Measurements from ENCODE around the gene WDTC1. TPM values are rescaled to one million over a fixed set of nuclear protein-coding genes. Genes with fewer than 3 reads are reported as not detected.
"Not testable (repeated sequence)": the region's sequence is repeated elsewhere in the genome, so short reads cannot be mapped to it uniquely, and the experiment has no call there.

The WDTC1 gene
- total RNA-seq, 6 experiments from 2014 or later = 26.2 to 30.3 (median 28.0) TPM

GRCh38 chr1:27203946-27204345 lies 30.5 kb upstream of the WDTC1 start:
- TF ChIP-seq CTCF (IDR thresholded peaks at IDR 0.05) = no peak
- Mint-ChIP-seq H3K4me3 (no peak overlapping the region), H3K4me1 (ENCODE audit: low read depth) (peaks cover 12% of the 10 kb centered on the region), H3K27ac (no peak overlapping the region), H3K9me3 (no peaks in the 10 kb centered on the region), H3K27me3 (ENCODE audit: insufficient read depth) (peaks cover 11% of the 10 kb centered on the region), H3K36me3 (ENCODE audit: low read depth) (no peaks in the 10 kb centered on the region)
- peak; percentile 16 for DNase-seq

- not testable (repeated sequence) for H3K4me3 Mint-ChIP-seq; H3K36me3 Mint-ChIP-seq (ENCODE audit: low read depth); H3K9me3 Mint-ChIP-seq; DNase-seq; H3K27ac Mint-ChIP-seq
- Mint-ChIP-seq H3K27me3 (ENCODE audit: insufficient read depth) (peaks cover 14% of the 10 kb centered on the region), H3K4me1 (ENCODE audit: low read depth) (peaks cover 12% of the 10 kb centered on the region)
Measured at GRCh38 chr1:27207238-27207637, 27.2 kb upstream of the WDTC1 start.

DNA sequence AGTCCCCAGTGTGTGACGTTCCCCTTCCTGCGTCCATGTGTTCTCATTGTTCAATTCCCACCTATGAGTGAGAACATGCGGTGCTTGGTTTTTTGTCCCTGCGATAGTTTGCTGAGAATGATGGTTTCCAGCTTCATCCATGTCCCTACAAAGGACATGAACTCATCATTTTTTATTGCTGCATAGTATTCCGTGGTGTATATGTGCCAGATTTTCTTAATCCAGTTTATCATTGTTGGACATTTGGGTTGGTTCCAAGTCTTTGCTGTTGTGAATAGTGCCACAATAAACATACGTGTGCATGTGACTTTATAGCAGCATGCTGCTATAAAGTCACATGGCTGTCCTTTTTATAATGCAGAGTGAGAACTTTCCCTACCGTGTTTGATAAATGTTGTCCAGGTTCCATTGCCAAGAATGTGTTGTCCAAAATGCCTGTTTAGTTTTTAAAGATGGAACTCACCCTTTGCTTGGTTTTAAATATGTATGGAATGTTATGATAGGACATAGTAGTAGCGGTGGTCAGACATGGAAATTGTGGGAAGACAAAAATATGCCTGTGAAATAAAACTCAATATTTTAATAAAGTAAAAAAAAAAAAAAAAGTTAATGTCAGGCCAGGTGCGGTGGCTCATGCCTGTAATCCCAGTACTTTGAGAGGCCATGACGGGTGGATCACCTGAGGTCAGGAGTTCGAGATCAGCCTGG lies 26.1 kb upstream of the WDTC1 start:
- not testable (repeated sequence) for DNase-seq; H3K36me3 Mint-ChIP-seq (ENCODE audit: low read depth); H3K27ac Mint-ChIP-seq; H3K9me3 Mint-ChIP-seq; H3K4me3 Mint-ChIP-seq
- Mint-ChIP-seq H3K4me1 (ENCODE audit: low read depth) (peaks cover 12% of the 10 kb centered on the region), H3K27me3 (ENCODE audit: insufficient read depth) (peaks cover 13% of the 10 kb centered on the region)

DNA sequence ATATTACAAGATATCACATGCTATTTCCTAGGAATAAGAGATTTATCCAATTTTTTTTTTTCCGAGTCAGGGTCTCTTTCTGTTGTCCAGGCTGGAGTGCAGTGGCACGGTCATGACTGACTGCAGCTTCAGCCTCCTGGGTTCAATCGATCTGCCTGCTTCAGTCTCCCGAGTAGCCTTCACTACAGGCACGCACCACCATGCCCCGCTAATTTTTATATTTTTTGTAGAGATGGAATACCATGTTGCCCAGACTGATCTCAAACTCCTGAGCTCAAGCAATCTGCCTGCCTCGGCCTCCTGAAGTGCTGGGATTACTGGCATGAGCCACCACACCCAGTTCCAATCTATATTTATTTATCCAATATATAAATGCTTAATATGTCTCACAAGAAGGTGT lies 18.0 kb upstream of the WDTC1 start:
- H3K27me3 Mint-ChIP-seq (ENCODE audit: insufficient read depth) = peaks cover 22% of the 10 kb centered on the region
- H3K36me3 Mint-ChIP-seq (ENCODE audit: low read depth) = no peaks in the 10 kb centered on the region
- no peaks in the 10 kb centered on the region for H3K9me3 Mint-ChIP-seq
- no peak overlapping the region for H3K27ac Mint-ChIP-seq
- H3K4me1 Mint-ChIP-seq (ENCODE audit: low read depth) = no peaks in the 10 kb centered on the region; the same call in 1 of the 2 replicates
- H3K4me3 Mint-ChIP-seq = no peak overlapping the region
- no peak for TF ChIP-seq CTCF (IDR thresholded peaks at IDR 0.05)
- no peak for DNase-seq

DNA sequence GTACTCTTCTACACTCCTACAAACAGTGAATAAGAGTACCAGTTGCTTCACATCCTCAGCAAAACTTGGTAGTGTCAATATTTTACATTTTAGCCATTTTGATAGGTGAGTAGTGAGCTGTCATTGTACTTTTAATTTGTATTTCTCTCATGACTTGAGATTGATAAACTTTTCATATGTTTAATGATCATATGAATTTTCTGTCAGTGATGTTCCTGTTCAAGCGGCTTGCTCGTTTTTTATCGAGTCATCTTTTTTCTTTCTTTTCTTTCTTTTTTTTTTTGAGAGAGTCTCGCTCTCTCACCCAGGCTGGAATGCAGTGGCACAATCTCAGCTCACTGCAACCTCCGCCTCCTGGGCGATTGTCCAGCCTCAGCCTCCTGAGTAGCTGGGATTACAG lies 17.0 kb upstream of the WDTC1 start:
- no peaks in the 10 kb centered on the region for H3K9me3 Mint-ChIP-seq
- H3K4me3 Mint-ChIP-seq = no peak overlapping the region
- DNase-seq = no peak
- no peaks in the 10 kb centered on the region for H3K36me3 Mint-ChIP-seq (ENCODE audit: low read depth)
- no peak overlapping the region for H3K27ac Mint-ChIP-seq
- no peaks in the 10 kb centered on the region; the same call in 1 of the 2 replicates for H3K4me1 Mint-ChIP-seq (ENCODE audit: low read depth)
- no peak for TF ChIP-seq CTCF (IDR thresholded peaks at IDR 0.05)
- H3K27me3 Mint-ChIP-seq (ENCODE audit: insufficient read depth) = peaks cover 19% of the 10 kb centered on the region

GRCh38 chr1:27218736-27219135 lies 15.7 kb upstream of the WDTC1 start:
- no peak overlapping the region for H3K4me3 Mint-ChIP-seq
- DNase-seq = no peak
- no peak for TF ChIP-seq CTCF (IDR thresholded peaks at IDR 0.05)
- peaks cover 17% of the 10 kb centered on the region for H3K27me3 Mint-ChIP-seq (ENCODE audit: insufficient read depth)
- H3K9me3 Mint-ChIP-seq = no peaks in the 10 kb centered on the region
- H3K4me1 Mint-ChIP-seq (ENCODE audit: low read depth) = no peaks in the 10 kb centered on the region; the same call in 1 of the 2 replicates
- no peak overlapping the region for H3K27ac Mint-ChIP-seq
- H3K36me3 Mint-ChIP-seq (ENCODE audit: low read depth) = no peaks in the 10 kb centered on the region
